Upper lobe of right lung (tissue), 1 donor: ENCODE results near the gene RPS8. TPM values are rescaled to one million over a fixed set of nuclear protein-coding genes. Genes with fewer than 3 reads are reported as not detected.

Experiments used
- ATAC-seq: fragments of 200-7000 bp; cut with Tn5 transposase; one replicate; pipeline ENCODE4 v1.9.1; 2020; ENCODE audit warnings: mild to moderate bottlenecking, moderate library complexity
- DNase-seq: peaks from one replicate; pipeline ENCODE4 v3.0.0-alpha.2; 2020
- H3K27ac ChIP-seq: fragments of 200-600 bp; one replicate; pipeline ENCODE4 v1.8.0; 2022
- H3K27me3 ChIP-seq: fragments of 200-600 bp; one replicate; pipeline ENCODE4 v1.8.0; 2022; ENCODE audit warnings: mild to moderate bottlenecking
- H3K36me3 ChIP-seq: fragments of 200-600 bp; one replicate; pipeline ENCODE4 v1.8.0; 2022
- H3K4me1 ChIP-seq: fragments of 200-600 bp; one replicate; pipeline ENCODE4 v1.8.0; 2022
- H3K4me3 ChIP-seq: fragments of 200-600 bp; one replicate; pipeline ENCODE4 v1.8.0; 2022; ENCODE audit warnings: mild to moderate bottlenecking
- H3K9me3 ChIP-seq: fragments of 200-600 bp; one replicate; pipeline ENCODE4 v1.8.0; 2022
- CTCF ChIP-seq: fragments of 200-600 bp; IDR thresholded peaks from one replicate; pipeline ENCODE4 v1.8.0; 2022; ENCODE audit warnings: antibody characterized with exemption
- intact Hi-C: fragments of 100-400 bp; cut with DNase I; formaldehyde crosslinking; loops from one replicate; pipeline ENCODE4 v1.11.0; 2022
- total RNA-seq: library from RNA; stranded (reverse); fragmentation: NEBNext Ultra II Directional; extraction: Animal tissue kit (Norgen Biotek cat#: 25700); gene quantifications from one replicate; pipeline ENCODE4 v1.2.1, GENCODE V29; 2021
- donor health status: DM: no; HTN: yes; CAD: no; lungs with severe emphysema.

RPS8 gene
- total RNA-seq, 1 donor from 2014 or later: 1,338 TPM

GRCh38 chr1:44777969-44778635, 2.8 kb downstream of the RPS8 start:
- no peak for DNase-seq
- Histone ChIP-seq H3K36me3 (peaks cover 48% of the 10 kb centered on the region), H3K27me3 (no peaks in the 10 kb centered on the region), H3K9me3 (no peaks in the 10 kb centered on the region), H3K4me1 (peaks cover 26% of the 10 kb centered on the region), H3K4me3 (no peak overlapping the region), H3K27ac (no peak overlapping the region)
- no peak for ATAC-seq
- intact Hi-C loops: no loop called here
- no peak for TF ChIP-seq CTCF

GRCh38 chr1:44778705-44779576, 3.6 kb downstream of the RPS8 start:
- H3K4me1 ChIP-seq: peaks cover 31% of the 10 kb centered on the region
- H3K4me3 ChIP-seq: no peak overlapping the region
- H3K36me3 ChIP-seq: peaks cover 48% of the 10 kb centered on the region
- no peaks in the 10 kb centered on the region for H3K9me3 ChIP-seq
- intact Hi-C loops: no loop called here
- ATAC-seq (no peak), DNase-seq (no peak)
- no peak for TF ChIP-seq CTCF
- H3K27me3 ChIP-seq: no peaks in the 10 kb centered on the region
- no peak overlapping the region for H3K27ac ChIP-seq

GRCh38 chr1:44780583-44781121, 5.3 kb downstream of the RPS8 start:
- Histone ChIP-seq H3K4me1 (peaks cover 36% of the 10 kb centered on the region), H3K9me3 (no peaks in the 10 kb centered on the region), H3K27me3 (no peaks in the 10 kb centered on the region), H3K36me3 (peaks cover 48% of the 10 kb centered on the region), H3K27ac (no peak overlapping the region), H3K4me3 (no peak overlapping the region)
- no peak for DNase-seq
- no peak for TF ChIP-seq CTCF
- ATAC-seq: no peak
- intact Hi-C loops: no loop called here

- no peak for TF ChIP-seq CTCF
- no peak for DNase-seq
Observed at GRCh38 chr1:44783697-44784093, 8.4 kb downstream of the RPS8 start.

GRCh38 chr1:44784094-44785028, 9.0 kb downstream of the RPS8 start:
- Histone ChIP-seq H3K9me3 (no peaks in the 10 kb centered on the region), H3K36me3 (peaks cover 20% of the 10 kb centered on the region), H3K27ac (peak overlapping the region; percentile 47), H3K4me1 (peaks cover 27% of the 10 kb centered on the region), H3K4me3 (peak overlapping the region; percentile 52), H3K27me3 (no peaks in the 10 kb centered on the region)
- DNase-seq (no peak), ATAC-seq (peak; percentile 31)
- intact Hi-C loops: no loop called here
- TF ChIP-seq CTCF: no peak

More at GRCh38 chr1:44783697-44784093, 8.4 kb downstream of the RPS8 start:
- peaks cover 27% of the 10 kb centered on the region for H3K4me1 ChIP-seq
- H3K4me3 ChIP-seq: peak overlapping the region; percentile 52
- H3K9me3 ChIP-seq: no peaks in the 10 kb centered on the region
- no peak for ATAC-seq
- intact Hi-C loops: no loop called here
- peak overlapping the region; percentile 47 for H3K27ac ChIP-seq
- no peaks in the 10 kb centered on the region for H3K27me3 ChIP-seq
- H3K36me3 ChIP-seq: peaks cover 27% of the 10 kb centered on the region
